OCI-LY7 (cell line): ENCODE results near the gene CDRT15L2.
"Not testable (repeated sequence)": the region's sequence is repeated elsewhere in the genome, so short reads cannot be mapped to it uniquely, and the experiment has no call there.

Source experiments
- CTCF ChIP-seq: fragments of 200-600 bp; sonication (generic); conservative IDR thresholded peaks from 2 replicates; pipeline ENCODE4 v1.5.1; 2014; ENCODE audit warnings: mild to moderate bottlenecking, antibody characterized with exemption, low read length, moderate library complexity, mixed read lengths
- EZH2phosphoT487 ChIP-seq: fragments of 200-600 bp; sonication (generic); IDR thresholded peaks from 2 replicates; pipeline ENCODE4 v1.6.1; 2018; ENCODE audit warnings: low read depth, borderline replicate concordance, mild to moderate bottlenecking, mixed run types, antibody characterized with exemption, low read length, moderate library complexity, mixed read lengths

DNA sequence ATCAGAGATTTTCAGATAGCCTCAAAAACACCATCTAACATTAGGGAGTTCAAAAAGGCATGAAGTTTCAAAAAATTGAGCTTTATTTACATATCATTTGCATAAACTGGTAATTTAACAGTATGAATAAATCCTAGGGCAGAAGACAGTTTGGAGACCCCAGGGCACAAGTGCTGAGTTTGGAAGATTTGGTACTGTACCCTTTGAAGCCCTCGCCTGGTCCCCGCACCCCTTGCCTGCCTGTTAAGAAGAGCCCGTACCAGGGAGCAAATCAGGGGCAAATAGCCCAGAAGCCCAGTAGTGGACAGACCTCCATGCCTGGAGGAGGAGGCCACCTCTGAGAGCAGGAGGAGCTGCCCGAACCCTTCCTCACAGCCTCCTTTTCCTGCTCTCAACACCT lies 24.8 kb upstream of the CDRT15L2 start:
- TF ChIP-seq CTCF, EZH2phosphoT487: not testable (repeated sequence)
